Fibroblast of the aortic adventitia (primary cell): ENCODE data around the gene PDE6B. TPM values are rescaled to one million over a fixed set of nuclear protein-coding genes. Genes with fewer than 3 reads are reported as not detected.

Source experiments
- DNase-seq: peaks from one replicate; pipeline ENCODE4 v3.0.0-alpha.2; 2010; ENCODE audit warnings: low read depth
- H3K4me3 ChIP-seq: 2 replicates; pipeline ENCODE4 v1.5.1; 2011; ENCODE audit warnings: low read depth, mild to moderate bottlenecking, control low read depth, low read length, moderate library complexity
- CTCF ChIP-seq: IDR thresholded peaks from 2 replicates; pipeline ENCODE4 v1.5.1; 2011; ENCODE audit warnings: mild to moderate bottlenecking, low read length, control low read depth, inconsistent platforms; ENCODE audit not compliant: insufficient read depth
- total RNA-seq: library from RNA; depleted of rRNA; stranded (reverse); fragments of >200 nt; gene quantifications from 2 replicates; pipeline ENCODE4 v1.2.3, GENCODE V29; 2012; ENCODE audit warnings: low replicate concordance

Gene PDE6B
- total RNA-seq, 1 donor: not detected

GRCh38 chr4:622996-623913 is 2.1 kb upstream of the PDE6B start:
- no peak for DNase-seq
- H3K4me3 ChIP-seq: no peak overlapping the region
- TF ChIP-seq CTCF: no peak

GRCh38 chr4:623914-624566 is 1.3 kb upstream of the PDE6B start:
- no peak for TF ChIP-seq CTCF
- no peak for DNase-seq
- H3K4me3 ChIP-seq: no peak overlapping the region

DNA sequence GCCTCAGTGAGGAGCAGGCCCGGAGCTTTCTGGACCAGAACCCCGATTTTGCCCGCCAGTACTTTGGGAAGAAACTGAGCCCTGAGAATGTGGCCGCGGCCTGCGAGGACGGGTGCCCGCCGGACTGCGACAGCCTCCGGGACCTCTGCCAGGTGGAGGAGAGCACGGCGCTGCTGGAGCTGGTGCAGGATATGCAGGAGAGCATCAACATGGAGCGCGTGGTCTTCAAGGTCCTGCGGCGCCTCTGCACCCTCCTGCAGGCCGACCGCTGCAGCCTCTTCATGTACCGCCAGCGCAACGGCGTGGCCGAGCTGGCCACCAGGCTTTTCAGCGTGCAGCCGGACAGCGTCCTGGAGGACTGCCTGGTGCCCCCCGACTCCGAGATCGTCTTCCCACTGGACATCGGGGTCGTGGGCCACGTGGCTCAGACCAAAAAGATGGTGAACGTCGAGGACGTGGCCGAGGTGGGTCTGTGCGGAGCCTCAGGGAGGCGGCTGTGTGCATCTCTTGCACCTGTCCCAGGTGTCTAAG is 323 bp downstream of the PDE6B start:
- no peak for DNase-seq
- TF ChIP-seq CTCF: no peak
- H3K4me3 ChIP-seq: no peak overlapping the region

GRCh38 chr4:626201-627091 is 1.1 kb downstream of the PDE6B start:
- DNase-seq: no peak
- no peak overlapping the region for H3K4me3 ChIP-seq
- no peak for TF ChIP-seq CTCF

- no peak for DNase-seq
- H3K4me3 ChIP-seq: no peak overlapping the region
- no peak for TF ChIP-seq CTCF
These were observed 2.2 kb downstream of the PDE6B start for GRCh38 chr4:627347-628125.
